Neutrophil (primary cell): ENCODE results near the gene PDCL2.

ENCODE experiments used
- H3K27ac ChIP-seq: fragments of 200-600 bp; sonication (generic); 2 replicates; pipeline ENCODE4 v1.5.1; 2016; ENCODE audit warnings: mild to moderate bottlenecking, moderate library complexity
- H3K27me3 ChIP-seq: fragments of 200-600 bp; sonication (generic); 2 replicates; pipeline ENCODE4 v1.6.0; 2016; ENCODE audit warnings: mild to moderate bottlenecking
- H3K36me3 ChIP-seq: fragments of 200-600 bp; sonication (generic); 2 replicates; pipeline ENCODE4 v1.5.1; 2017
- H3K4me1 ChIP-seq, 2 experiments: fragments of 200-600 bp in 1 of 2; sonication (generic) in 1 of 2; 1 replicate in 1 of 2; 2 replicates in 1 of 2; pipeline versions ENCODE4 v1.5.1 to v1.6.1; 2013 to 2016; ENCODE audit warnings: low read depth in 1 of 2, low read length in 1 of 2, mild to moderate bottlenecking in 1 of 2, moderate library complexity in 1 of 2; ENCODE audit not compliant: control insufficient read depth in 1 of 2, insufficient read depth in 1 of 2
- H3K4me3 ChIP-seq, 2 experiments: fragments of 200-600 bp in 1 of 2; sonication (generic) in 1 of 2; 1 replicate in 1 of 2; 2 replicates in 1 of 2; pipeline ENCODE4 v1.5.1; 2013 to 2016; ENCODE audit warnings: low read depth in 1 of 2, low read length in 1 of 2, mild to moderate bottlenecking in 1 of 2, moderate library complexity in 1 of 2
- H3K9me3 ChIP-seq: fragments of 200-600 bp; sonication (generic); 2 replicates; pipeline ENCODE4 v1.5.1; 2016
- CTCF ChIP-seq: fragments of 200-600 bp; sonication (generic); IDR thresholded peaks from 2 replicates; pipeline ENCODE4 v1.5.1; 2016; ENCODE audit warnings: antibody characterized with exemption

PDCL2 gene

GRCh38 chr4:55517526-55518229 is 74.4 kb downstream of the PDCL2 start:
- no peaks in the 10 kb centered on the region for H3K9me3 ChIP-seq
- H3K4me1 ChIP-seq: no peaks in the 10 kb centered on the region
- no peak overlapping the region for H3K4me3 ChIP-seq
- H3K36me3 ChIP-seq: no peaks in the 10 kb centered on the region
- H3K27ac ChIP-seq: no peak overlapping the region
- no peaks in the 10 kb centered on the region for H3K27me3 ChIP-seq
- TF ChIP-seq CTCF: no peak

- Histone ChIP-seq H3K4me1 (no peaks in the 10 kb centered on the region), H3K36me3 (no peaks in the 10 kb centered on the region), H3K27me3 (no peaks in the 10 kb centered on the region), H3K4me3 (no peak overlapping the region), H3K9me3 (no peaks in the 10 kb centered on the region), H3K27ac (no peak overlapping the region)
- TF ChIP-seq CTCF: no peak
Observed at GRCh38 chr4:55512922-55513571, 79.0 kb downstream of the PDCL2 start.

GRCh38 chr4:55512077-55512476 is 80.0 kb downstream of the PDCL2 start:
- Histone ChIP-seq H3K4me3 (no peak overlapping the region), H3K27ac (no peak overlapping the region), H3K4me1 (no peaks in the 10 kb centered on the region), H3K9me3 (no peaks in the 10 kb centered on the region), H3K27me3 (no peaks in the 10 kb centered on the region), H3K36me3 (no peaks in the 10 kb centered on the region)
- TF ChIP-seq CTCF: no peak

- TF ChIP-seq CTCF: no peak
Observed at GRCh38 chr4:55510685-55511084, 81.4 kb downstream of the PDCL2 start.

GRCh38 chr4:55509266-55509665 is 82.8 kb downstream of the PDCL2 start:
- no peak overlapping the region for H3K4me3 ChIP-seq
- no peaks in the 10 kb centered on the region for H3K27me3 ChIP-seq
- no peaks in the 10 kb centered on the region for H3K4me1 ChIP-seq
- no peaks in the 10 kb centered on the region for H3K36me3 ChIP-seq
- no peak overlapping the region for H3K27ac ChIP-seq
- no peaks in the 10 kb centered on the region for H3K9me3 ChIP-seq
- TF ChIP-seq CTCF: no peak

More at GRCh38 chr4:55510685-55511084, 81.4 kb downstream of the PDCL2 start:
- Histone ChIP-seq H3K36me3 (no peaks in the 10 kb centered on the region), H3K9me3 (no peaks in the 10 kb centered on the region), H3K4me1 (no peaks in the 10 kb centered on the region), H3K27ac (no peak overlapping the region), H3K4me3 (no peak overlapping the region), H3K27me3 (no peaks in the 10 kb centered on the region)
